GM21360 (cell line): ENCODE results near the gene ARID1B.
"Not testable (repeated sequence)": the region's sequence is repeated elsewhere in the genome, so short reads cannot be mapped to it uniquely, and the experiment has no call there.

Experiments
- ATAC-seq: cut with Tn5 transposase; IDR thresholded peaks from one replicate; pipeline ENCODE4 v1.9.1; 2021; ENCODE audit warnings: mild to moderate bottlenecking, moderate library complexity; ENCODE audit not compliant: unreplicated experiment

ARID1B gene

DNA sequence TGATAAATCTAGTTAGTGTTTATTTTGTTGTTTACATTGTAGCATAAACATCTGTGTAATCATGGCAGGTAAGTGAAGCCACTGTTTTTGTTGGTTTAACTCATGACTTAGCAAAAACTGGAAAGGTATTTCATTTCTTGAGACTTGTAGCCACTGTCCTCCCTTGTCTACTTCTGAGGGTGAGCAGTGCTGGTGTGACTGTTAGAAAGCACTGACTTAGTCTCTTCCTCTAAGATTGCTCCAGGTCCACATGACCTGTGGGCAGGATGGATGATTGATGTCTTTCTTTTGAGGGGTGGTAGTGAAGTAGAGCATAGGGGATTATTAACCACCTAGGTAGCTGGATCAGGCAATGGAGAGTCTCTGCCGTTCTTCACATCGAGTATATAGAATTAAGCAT lies 203.8 kb downstream of the ARID1B start:
- ATAC-seq, result no peak

DNA sequence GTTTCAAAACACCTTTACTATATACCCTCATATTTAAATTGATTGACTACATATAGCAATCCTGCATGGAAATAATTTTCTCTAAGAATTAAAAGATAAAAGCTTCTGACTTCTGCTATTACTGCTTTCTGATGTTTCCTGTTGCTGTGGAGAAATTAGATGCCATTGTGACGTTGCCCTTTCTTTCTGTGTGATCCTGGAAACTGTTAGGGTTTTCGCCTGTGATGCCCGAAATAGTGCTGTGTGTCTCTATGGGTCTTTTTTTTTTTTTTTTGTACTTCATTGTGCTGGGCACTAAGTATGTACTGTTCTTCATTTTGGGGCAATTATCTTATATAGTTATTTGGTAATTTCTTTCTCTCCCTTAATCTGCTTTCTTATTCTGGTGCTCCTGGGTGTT lies 205.0 kb downstream of the ARID1B start:
- no peak for ATAC-seq

- ATAC-seq, result not testable (repeated sequence)
Measured at GRCh38 chr6:156982864-156983263, 205.7 kb downstream of the ARID1B start.

DNA sequence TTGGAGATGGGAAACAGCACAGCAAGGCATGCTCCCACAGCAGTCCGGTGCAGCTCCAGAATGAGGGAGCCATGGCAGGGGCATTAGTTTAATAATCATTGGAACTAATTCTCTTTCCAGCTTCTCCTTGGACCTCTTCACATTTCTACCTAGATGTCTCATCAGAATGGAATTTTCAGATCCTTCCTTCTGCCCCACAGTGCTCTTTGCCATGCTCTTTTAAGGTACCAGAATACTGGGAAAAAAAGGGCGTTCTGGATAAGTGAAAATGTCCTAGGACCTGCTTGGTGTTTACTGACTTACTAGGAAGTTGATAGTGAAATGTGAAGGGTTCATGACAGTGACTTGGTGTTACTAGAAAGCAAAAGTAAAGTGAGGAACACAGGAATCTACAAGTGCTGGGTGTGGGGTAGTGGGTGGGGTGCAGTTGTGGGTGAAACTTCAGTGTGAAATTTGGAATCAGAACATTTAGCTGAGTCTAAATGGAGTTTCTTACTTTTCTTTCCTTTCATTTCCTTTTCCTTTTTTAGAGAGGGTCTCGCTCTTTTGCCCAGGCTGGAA lies 207.1 kb downstream of the ARID1B start:
- ATAC-seq, result no peak

- no peak for ATAC-seq
Measured at GRCh38 chr6:156985309-156985708, 208.1 kb downstream of the ARID1B start.

DNA sequence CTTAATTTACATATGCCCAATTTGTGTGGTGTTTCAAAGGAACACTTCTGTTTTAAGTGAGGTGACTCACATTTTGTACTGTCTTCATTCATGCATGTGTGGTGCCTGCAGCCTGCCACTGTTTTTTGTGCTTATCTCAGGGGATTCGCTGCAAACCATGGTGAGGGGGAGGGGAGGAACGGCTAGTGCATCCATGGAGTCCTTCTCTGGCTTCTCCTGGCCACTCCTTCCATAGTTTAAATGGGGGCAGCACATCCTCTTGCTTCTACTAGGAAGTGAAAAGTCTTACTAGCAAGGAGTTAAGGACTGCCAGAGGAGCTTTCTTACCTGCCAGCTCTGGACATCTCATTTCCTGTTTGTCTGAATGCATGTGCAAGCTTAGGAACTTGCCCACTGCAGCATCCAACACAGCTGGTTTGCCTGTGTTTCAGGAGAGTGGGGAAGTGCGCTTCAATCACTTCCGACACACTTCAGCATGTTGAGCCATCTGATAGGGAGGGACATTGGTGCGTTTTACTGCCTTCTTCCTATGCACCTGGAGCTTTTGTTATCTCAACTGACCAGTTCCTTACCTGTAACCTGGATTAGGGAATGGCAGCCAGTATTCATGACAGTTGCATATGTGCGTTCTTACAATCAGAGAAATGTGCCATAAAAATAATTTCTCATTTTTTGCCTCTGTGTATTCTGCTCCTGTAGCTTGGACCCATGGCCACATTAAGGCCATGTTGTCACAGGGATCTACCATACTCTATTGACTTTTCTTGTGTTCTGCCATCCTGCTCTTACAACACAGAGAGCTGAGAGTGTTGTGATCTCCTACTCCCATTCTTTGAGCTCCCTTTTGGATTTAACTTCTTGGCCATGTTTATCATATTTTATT lies 211.3 kb downstream of the ARID1B start:
- peak; percentile 68 for ATAC-seq

GRCh38 chr6:156989159-156989806 lies 212.1 kb downstream of the ARID1B start:
- ATAC-seq, result no peak

DNA sequence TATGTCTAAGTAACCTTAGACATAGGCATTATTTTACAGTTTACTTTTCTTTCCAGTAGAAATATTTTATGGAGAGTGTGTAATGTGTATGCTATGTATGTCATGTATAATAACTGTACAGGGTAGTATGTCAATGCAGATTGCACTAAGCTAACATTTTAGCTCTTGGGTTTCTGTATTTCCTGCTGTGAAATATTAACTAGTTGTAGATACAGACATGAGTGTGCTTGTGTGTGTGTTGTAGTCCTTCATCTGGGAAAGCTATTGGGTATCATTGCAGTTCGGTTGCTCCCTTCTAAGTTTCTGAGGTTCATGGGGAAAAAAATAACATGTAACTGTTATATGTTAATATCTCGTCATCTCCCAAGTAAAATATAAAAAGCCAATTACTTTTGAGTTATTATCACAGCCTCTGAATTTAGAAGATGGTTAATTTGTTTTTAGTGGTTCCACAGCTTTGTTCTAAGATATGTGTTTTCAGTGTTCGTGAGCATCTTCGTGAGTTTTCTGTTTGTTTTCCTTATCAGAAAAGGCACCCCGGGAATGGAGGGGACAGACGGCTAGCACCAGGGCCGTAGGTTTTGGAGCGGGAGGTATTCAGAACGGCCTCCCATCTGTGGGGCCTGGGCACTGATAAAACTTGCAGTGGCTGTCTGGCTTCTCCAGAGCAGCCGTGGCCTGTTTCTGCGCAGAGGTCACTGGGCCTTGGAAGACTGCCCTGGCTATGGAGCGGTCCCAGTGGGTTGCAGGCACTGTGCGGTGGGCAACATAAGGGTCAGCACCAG lies 215.0 kb downstream of the ARID1B start:
- ATAC-seq, result no peak

DNA sequence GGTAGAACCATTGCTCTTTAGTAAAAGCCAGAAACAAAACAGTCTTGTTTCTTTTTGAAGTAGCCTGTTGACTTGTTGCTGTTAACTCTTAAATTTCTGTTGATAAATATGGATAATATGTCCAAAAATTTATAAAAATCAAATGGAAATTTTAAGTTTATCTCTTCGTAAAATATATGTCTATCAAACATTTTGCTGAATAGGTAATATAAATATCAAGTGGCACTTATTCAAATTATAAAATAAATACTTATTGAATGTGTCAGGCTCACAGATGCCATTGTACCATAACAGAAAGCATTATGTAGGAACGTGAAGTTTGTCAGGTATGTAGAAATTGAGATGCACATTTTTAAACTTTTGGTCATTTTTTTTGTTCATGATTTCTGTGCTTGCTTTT lies 216.5 kb downstream of the ARID1B start:
- no peak for ATAC-seq

- no peak for ATAC-seq
Measured at GRCh38 chr6:156994215-156995076, 217.3 kb downstream of the ARID1B start.

DNA sequence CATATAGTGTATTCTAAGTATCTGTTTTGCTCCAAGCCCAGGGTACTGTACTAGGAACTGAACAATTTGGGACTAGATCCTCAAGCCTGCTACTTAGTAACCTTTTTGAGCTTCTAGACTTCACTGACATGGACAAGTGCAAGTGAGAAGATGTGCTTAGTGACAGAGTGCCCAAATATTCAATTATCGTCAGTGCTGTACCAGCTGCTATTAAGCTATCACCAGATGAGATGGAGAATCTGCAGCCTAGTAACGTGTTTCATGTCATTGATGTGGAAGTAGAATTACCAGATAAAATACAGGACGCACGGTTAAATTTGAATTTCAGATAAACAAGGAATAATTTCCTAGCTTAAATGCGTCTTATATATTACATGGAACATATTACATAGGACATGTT lies 218.3 kb downstream of the ARID1B start:
- no peak for ATAC-seq

GRCh38 chr6:156996265-156996664 lies 219.1 kb downstream of the ARID1B start:
- no peak for ATAC-seq

GRCh38 chr6:156998794-156999330 lies 221.7 kb downstream of the ARID1B start:
- ATAC-seq, result no peak

GRCh38 chr6:156999762-157000161 lies 222.6 kb downstream of the ARID1B start:
- no peak for ATAC-seq

GRCh38 chr6:157001716-157002115 lies 224.5 kb downstream of the ARID1B start:
- no peak for ATAC-seq

- ATAC-seq, result no peak
Measured at GRCh38 chr6:157002774-157003173, 225.6 kb downstream of the ARID1B start.

- ATAC-seq, result no peak
Measured at GRCh38 chr6:157005940-157006339, 228.8 kb downstream of the ARID1B start.

DNA sequence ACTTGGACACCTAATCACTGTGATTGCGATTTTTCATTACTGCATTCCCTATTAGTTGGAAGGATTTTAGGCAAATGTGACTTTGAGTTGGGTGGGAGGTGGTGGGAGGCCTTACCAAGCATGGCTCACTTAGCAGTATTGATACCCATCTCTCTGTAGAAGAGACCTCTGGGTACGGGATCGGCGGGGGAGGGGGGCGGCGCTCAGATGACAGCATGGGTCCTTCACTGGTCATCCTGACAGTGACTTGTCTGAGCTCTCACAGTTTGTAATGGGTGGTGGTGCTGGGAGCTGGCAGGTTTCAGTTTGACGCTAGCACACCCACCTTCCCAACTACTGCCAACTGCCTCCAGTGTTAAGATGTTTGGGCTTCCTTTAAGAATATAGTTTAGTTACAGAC lies 231.4 kb downstream of the ARID1B start:
- ATAC-seq, result no peak

GRCh38 chr6:157012355-157012754 lies 235.2 kb downstream of the ARID1B start:
- ATAC-seq, result no peak
